ENCODE data around the gene FBXO24.

- TF ChIP-seq CTCF (IDR thresholded peaks at IDR 0.05) (no peak), EZH2 (IDR thresholded peaks at IDR 0.05) (no peak), EZH2phosphoT487 (IDR thresholded peaks at IDR 0.05) (no peak)
These were observed 29.6 kb upstream of the FBXO24 start for GRCh38 chr7:100556541-100556940.
